ENCODE measurements around the gene PRSS27. TPM values are rescaled to one million over a fixed set of nuclear protein-coding genes. Genes with fewer than 3 reads are reported as not detected.

The PRSS27 gene
- total and polyA plus RNA-seq, 11 donors = 0.19 to 1.3 (median 0.39) TPM; not detected in 3

DNA sequence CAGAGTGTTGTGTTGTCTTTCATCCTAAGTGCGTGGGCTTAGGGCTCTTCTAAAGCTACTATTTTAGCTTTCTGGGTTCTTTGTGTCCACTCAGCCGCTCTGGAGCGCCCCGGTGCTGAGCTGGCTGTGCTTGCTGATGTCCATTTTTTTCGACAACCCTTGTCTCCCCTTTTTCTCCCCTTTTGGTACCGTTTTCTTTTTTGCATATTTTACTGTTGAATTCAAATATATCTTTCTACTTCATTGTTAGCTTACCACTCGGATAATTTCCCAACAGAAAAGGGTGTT is 33.7 kb upstream of the PRSS27 start:
- peak overlapping the region in 10 of 12 donors; percentile 97 to 100 (median 98) for H3K27ac ChIP-seq
- intact Hi-C loops (cut with DNase I) = loop anchor here in 6 of 10 donors (2.0 to 10.0 kb wide), 5 partner anchors 15 to 79 kb away; partner anchors contain the start of genes ELOB (in 4 of the 6) and KCTD5 (in 1 of the 6)
- DNase-seq = peak in 1 of 5 donors; percentile 33
- H3K27me3 ChIP-seq = no peaks in the 10 kb centered on the region
- no peaks in the 10 kb centered on the region for H3K9me3 ChIP-seq
- peaks cover 11 to 53% (median 47%) of the 10 kb centered on the region in 12 donors for H3K4me1 ChIP-seq
- TF ChIP-seq, protein P1, sequence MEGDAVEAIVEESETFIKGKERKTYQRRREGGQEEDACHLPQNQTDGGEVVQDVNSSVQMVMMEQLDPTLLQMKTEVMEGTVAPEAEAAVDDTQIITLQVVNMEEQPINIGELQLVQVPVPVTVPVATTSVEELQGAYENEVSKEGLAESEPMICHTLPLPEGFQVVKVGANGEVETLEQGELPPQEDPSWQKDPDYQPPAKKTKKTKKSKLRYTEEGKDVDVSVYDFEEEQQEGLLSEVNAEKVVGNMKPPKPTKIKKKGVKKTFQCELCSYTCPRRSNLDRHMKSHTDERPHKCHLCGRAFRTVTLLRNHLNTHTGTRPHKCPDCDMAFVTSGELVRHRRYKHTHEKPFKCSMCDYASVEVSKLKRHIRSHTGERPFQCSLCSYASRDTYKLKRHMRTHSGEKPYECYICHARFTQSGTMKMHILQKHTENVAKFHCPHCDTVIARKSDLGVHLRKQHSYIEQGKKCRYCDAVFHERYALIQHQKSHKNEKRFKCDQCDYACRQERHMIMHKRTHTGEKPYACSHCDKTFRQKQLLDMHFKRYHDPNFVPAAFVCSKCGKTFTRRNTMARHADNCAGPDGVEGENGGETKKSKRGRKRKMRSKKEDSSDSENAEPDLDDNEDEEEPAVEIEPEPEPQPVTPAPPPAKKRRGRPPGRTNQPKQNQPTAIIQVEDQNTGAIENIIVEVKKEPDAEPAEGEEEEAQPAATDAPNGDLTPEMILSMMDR (IDR thresholded peaks at IDR 0.05) = no peak
- TF ChIP-seq POLR2A (IDR thresholded peaks at IDR 0.05) = no peak
- ATAC-seq = no peak
- 1 to 4% (median 2%) methylated on average over 7 of the region's 7 CpGs for WGBS, 4 donors
- peaks cover 0 to 30% (median 25%) of the 10 kb centered on the region in 9 donors for H3K36me3 ChIP-seq
- H3K4me3 ChIP-seq = peak overlapping the region; percentile 56 to 99 (median 88)

DNA sequence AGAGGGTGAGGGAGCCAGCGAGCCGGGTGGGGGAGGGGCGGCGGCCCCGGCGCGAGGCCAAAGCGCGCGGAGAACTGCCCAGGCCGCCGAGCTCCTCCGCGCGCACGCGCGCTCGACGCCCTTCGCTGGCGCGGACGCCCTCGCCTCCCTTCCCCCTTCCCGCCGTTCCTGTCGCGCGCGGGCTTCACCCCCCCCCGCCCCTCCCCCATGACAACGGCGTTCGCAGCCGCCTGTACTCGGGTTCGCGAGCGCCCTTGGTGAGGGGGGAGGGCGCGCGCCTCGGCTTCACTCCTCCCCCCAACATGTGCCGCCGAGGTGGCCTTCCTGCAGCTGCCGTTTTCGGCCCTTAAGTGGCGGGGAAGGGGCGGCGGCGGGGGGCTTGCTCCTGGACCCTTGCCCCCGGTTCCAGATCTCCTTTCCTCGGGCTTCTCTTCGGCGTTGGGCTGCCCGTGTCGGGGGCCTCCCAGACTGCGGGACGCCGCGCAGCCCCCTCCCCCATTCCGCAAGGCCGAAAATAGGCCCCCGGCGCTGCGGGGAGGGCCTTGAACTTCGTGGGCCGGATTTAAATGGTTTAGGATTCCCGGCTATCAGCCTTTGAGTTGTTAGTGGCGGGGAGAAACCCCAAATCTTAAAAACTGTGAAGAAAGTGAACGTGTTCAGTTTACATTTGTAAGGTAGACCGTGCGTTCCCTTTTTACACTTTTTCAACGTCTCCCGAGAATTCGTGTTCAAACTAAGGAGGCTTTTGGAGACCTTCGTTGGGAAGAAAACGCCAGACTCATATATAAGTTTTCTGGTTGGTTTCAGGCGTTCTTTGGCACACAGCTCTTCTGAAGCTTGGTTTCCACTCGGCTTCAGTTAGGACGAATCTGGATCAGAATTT is 33.1 kb upstream of the PRSS27 start:
- 1% methylated on average over 29 to 80 of the region's 82 CpGs for WGBS, 4 donors
- Histone ChIP-seq H3K27ac (peak overlapping the region; percentile 97 to 100 (median 98)), H3K4me3 (peak overlapping the region; percentile 56 to 99 (median 88)), H3K9me3 (no peaks in the 10 kb centered on the region), H3K27me3 (no peaks in the 10 kb centered on the region), H3K36me3 (peaks cover 0 to 25% (median 19%) of the 10 kb centered on the region in 9 donors), H3K4me1 (peaks cover 11 to 53% (median 46%) of the 10 kb centered on the region in 12 donors)
- ATAC-seq (peak; percentile 34 to 86 (median 72)), DNase-seq (peak; percentile 88 to 93 (median 89))
- TF ChIP-seq POLR2A (IDR thresholded peaks at IDR 0.05) = no peak
- TF ChIP-seq, protein P1 (IDR thresholded peaks at IDR 0.05) = no peak
- intact Hi-C loops (cut with DNase I) = loop anchor here in 6 of 10 donors (1.0 to 10.0 kb wide), 6 partner anchors 24 to 78 kb away; partner anchors contain the start of genes ELOB (in 5 of the 6) and KCTD5 (in 1 of the 6)

DNA sequence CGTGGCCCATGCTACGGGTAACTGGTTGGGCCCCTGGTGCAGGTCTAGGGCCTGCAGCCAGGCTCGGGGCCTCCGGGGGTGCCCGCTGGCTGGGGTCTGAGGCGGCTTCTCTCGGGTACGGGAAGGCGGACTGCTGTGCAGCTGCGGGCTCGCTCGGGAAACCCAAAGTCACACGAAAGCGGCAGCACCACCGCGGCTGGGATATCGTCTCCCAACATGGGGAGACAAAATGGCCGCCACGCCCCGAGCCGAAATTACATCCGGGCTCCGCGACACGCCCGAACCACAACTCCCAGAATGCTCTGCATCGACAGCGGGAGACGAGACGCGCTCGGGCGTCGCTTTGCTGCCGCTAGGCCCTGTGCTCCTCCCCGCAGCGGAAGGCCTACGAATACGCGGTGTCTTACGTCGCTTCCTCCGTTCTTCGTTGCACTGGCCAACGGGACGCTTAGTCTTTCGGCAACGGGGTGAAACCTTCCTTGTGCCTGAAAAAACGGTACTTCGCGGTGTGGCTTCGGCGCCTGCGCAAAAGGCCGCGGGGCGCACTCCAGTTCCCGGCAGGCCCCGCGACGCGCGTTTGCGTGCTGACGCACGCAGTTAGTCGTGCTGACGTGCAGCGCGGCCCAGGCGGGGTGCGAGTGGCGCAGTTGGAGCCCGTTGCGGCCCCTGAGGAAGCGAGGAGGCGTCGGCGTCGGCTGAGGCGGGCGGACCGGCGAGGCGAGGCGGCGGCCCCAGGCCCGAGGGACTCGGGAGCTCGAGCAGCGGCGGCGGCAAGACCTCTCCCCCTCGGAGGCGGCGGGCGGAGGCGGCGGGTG is 32.2 kb upstream of the PRSS27 start, which contains the start of gene SRRM2:
Gene SRRM2, plus strand, starts transcription at position 604 of the 815 bp plus-strand sequence. CDS start 3,727 bp downstream, outside the sequence.
- TF ChIP-seq, protein P1 (IDR thresholded peaks at IDR 0.05) = no peak
- peak; percentile 85 to 93 for TF ChIP-seq POLR2A (IDR thresholded peaks at IDR 0.05)
- peak within 1 kb of the TSS; percentile 97 to 100 (median 98) for H3K27ac ChIP-seq
- intact Hi-C loops (cut with DNase I) = loop anchor here in 6 of 10 donors (1.0 to 10.0 kb wide), 6 partner anchors 25 to 77 kb away; partner anchors contain the start of genes ELOB (in 5 of the 6) and KCTD5 (in 1 of the 6)
- no peaks in the 10 kb centered on the region for H3K27me3 ChIP-seq
- DNase-seq (peak; percentile 95 to 97 (median 96)), ATAC-seq (peak; percentile 90 to 96 (median 96))
- H3K9me3 ChIP-seq = no peaks in the 10 kb centered on the region
- peaks cover 11 to 49% (median 41%) of the 10 kb centered on the region in 12 donors for H3K4me1 ChIP-seq
- 1 to 8% (median 2%) methylated on average over 16 to 99 of the region's 99 CpGs for WGBS, 4 donors
- H3K4me3 ChIP-seq = peak within 1 kb of the TSS; percentile 56 to 99 (median 88)
- H3K36me3 ChIP-seq = peaks cover 0 to 16% (median 10%) of the 10 kb centered on the region in 9 donors
